ENCODE results near the gene CSPG4. TPM values are rescaled to one million over a fixed set of nuclear protein-coding genes. Genes with fewer than 3 reads are reported as not detected.
A peak's percentile ranks its signal among the peaks of the same experiment; 100 is the strongest.

Gene CSPG4
- total and polyA plus RNA-seq, 2 donors (not counting 1 experiment from before 2014, with no cell fraction given), result 0.03 to 0.15 TPM

DNA sequence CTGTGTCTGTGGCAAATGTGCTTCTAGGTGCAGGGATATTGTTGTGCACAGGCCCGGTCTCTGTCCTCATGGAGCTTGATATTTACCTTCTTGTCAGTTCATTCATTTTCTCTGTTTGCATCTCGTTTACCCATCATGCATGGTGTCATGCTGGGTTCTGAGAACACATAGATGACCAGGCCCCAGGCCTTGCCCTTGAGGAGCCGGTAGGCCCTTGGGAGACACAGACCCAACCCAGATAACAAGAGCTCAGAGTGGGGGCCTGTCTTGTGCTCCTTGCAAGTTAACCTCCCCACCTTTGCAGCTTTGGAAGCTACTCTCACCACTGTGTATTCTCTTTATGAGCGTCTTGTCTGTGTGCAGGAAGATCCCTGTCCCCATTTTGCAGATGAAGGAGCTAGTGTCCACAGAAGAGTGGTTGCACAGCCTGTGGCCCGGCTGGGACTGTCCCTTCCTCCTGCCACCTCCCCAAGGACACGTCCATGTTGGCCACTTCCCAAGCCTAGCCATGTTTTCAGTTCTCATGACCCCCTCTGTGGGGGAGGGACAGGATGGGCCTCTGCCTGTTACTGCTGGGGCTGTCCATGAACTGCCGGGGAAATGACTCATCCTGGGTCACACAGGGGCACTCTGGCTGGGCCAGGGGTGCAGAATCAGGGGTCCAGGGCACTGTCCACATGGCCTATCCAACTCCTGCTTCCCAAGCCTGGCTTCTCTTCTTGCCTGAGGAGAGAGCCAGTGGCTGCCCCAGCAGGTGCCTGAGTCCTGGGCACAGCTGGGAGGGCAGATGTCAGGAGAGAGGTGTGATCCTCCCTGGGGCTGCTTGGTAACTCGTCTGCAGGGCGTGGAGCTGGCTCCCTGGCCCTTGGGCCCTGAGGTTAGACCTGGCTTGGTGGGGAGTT is 61.5 kb downstream of the CSPG4 start:
- DNase-seq (no peak), ATAC-seq (ENCODE audit: low read depth) (no peak)
- Histone ChIP-seq H3K4me3 (ENCODE audit: control extremely low read depth in 1 of 5, extremely low read depth in 1 of 5, insufficient read depth in 1 of 5, low read depth in 2 of 5, low read length in 4 of 5) (no peak overlapping the region), H3K9me3 (ENCODE audit: control extremely low read depth in 1 of 3, control insufficient read depth in 2 of 3, insufficient read depth in 1 of 3, low read length in 2 of 3) (peaks cover 0 to 4% (median 0%) of the 10 kb centered on the region in 3 donors), H3K36me3 (replicated peaks in 1 of 2; ENCODE audit: control extremely low read depth in 1 of 2, control insufficient read depth in 1 of 2, extremely low read depth in 1 of 2, insufficient read depth in 2 of 2, low read length in 1 of 2) (no peaks in the 10 kb centered on the region), H4K20me1 (ENCODE audit: control insufficient read depth, insufficient read depth, low read length, poor library complexity, severe bottlenecking) (no peaks in the 10 kb centered on the region), H3K27me3 (replicated peaks in 1 of 4; ENCODE audit: control extremely low read depth in 1 of 4, control insufficient read depth in 3 of 4, insufficient read depth in 4 of 4, low read length in 3 of 4) (peaks cover 0 to 26% (median 11%) of the 10 kb centered on the region in 4 experiments), H3K79me2 (ENCODE audit: control insufficient read depth, insufficient read depth, low read length) (no peaks in the 10 kb centered on the region), H2AFZ (ENCODE audit: insufficient read depth, low read depth, low read length, poor library complexity, severe bottlenecking) (no peak overlapping the region), H3K4me1 (ENCODE audit: control insufficient read depth in 2 of 2, insufficient read depth in 2 of 2, low read length in 2 of 2) (peaks cover 15 to 17% of the 10 kb centered on the region in 2 donors), H3K4me2 (replicated peaks; ENCODE audit: low read depth, low read length, poor library complexity, severe bottlenecking) (no peak overlapping the region), H3K9ac (ENCODE audit: low read length) (no peak overlapping the region), H3K27ac (ENCODE audit: low read length in 2 of 2) (no peak overlapping the region)
- ChIA-PET CTCF (no interaction called here), POLR2A (no interaction called here)
- intact Hi-C loops (cut with micrococcal nuclease), result no loop called here
- Mint-ChIP-seq H3K4me1 (peaks cover 13% of the 10 kb centered on the region), H3K27ac (no peak overlapping the region), H3K4me3 (no peak overlapping the region), H3K9me3 (ENCODE audit: insufficient read depth) (no peaks in the 10 kb centered on the region), H3K27me3 (peaks cover 16% of the 10 kb centered on the region)
- no peak for TF ChIP-seq EZH2 (IDR thresholded peaks at IDR 0.05; ENCODE audit: borderline replicate concordance, insufficient read depth, low read depth, low read length, poor library complexity, severe bottlenecking)
- TF ChIP-seq, protein P1, sequence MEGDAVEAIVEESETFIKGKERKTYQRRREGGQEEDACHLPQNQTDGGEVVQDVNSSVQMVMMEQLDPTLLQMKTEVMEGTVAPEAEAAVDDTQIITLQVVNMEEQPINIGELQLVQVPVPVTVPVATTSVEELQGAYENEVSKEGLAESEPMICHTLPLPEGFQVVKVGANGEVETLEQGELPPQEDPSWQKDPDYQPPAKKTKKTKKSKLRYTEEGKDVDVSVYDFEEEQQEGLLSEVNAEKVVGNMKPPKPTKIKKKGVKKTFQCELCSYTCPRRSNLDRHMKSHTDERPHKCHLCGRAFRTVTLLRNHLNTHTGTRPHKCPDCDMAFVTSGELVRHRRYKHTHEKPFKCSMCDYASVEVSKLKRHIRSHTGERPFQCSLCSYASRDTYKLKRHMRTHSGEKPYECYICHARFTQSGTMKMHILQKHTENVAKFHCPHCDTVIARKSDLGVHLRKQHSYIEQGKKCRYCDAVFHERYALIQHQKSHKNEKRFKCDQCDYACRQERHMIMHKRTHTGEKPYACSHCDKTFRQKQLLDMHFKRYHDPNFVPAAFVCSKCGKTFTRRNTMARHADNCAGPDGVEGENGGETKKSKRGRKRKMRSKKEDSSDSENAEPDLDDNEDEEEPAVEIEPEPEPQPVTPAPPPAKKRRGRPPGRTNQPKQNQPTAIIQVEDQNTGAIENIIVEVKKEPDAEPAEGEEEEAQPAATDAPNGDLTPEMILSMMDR (IDR thresholded peaks at IDR 0.05), result no peak
- 89% methylated on average over 7 of the region's 9 CpGs for WGBS (ENCODE audit: insufficient coverage)

DNA sequence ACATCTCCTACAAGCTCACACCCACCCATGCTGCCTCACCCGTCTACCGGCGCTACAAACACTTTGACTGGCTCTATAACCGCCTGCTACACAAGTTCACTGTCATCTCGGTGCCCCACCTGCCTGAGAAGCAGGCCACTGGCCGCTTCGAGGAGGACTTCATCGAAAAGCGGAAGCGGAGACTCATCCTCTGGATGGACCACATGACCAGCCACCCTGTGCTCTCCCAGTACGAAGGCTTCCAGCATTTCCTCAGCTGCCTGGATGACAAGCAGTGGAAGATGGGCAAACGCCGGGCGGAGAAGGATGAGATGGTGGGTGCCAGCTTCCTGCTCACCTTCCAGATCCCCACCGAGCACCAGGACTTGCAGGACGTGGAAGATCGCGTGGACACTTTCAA is 62.8 kb downstream of the CSPG4 start:
- Mint-ChIP-seq H3K4me3 (peak overlapping the region; percentile 89), H3K27me3 (peaks cover 14% of the 10 kb centered on the region), H3K27ac (no peak overlapping the region), H3K9me3 (ENCODE audit: insufficient read depth) (no peaks in the 10 kb centered on the region), H3K4me1 (peaks cover 13% of the 10 kb centered on the region)
- no peak for DNase-seq
- H4K20me1 ChIP-seq (ENCODE audit: control insufficient read depth, insufficient read depth, low read length, poor library complexity, severe bottlenecking), result no peaks in the 10 kb centered on the region
- ATAC-seq (ENCODE audit: low read depth), result no peak
- TF ChIP-seq, protein P1 (IDR thresholded peaks at IDR 0.05), result no peak
- no peak for TF ChIP-seq EZH2 (IDR thresholded peaks at IDR 0.05; ENCODE audit: borderline replicate concordance, insufficient read depth, low read depth, low read length, poor library complexity, severe bottlenecking)
- no peak overlapping the region for H3K4me3 ChIP-seq (ENCODE audit: control extremely low read depth in 1 of 5, extremely low read depth in 1 of 5, insufficient read depth in 1 of 5, low read depth in 2 of 5, low read length in 4 of 5)
- no peak overlapping the region for H3K9ac ChIP-seq (ENCODE audit: low read length)
- H3K36me3 ChIP-seq (replicated peaks in 1 of 2; ENCODE audit: control extremely low read depth in 1 of 2, control insufficient read depth in 1 of 2, extremely low read depth in 1 of 2, insufficient read depth in 2 of 2, low read length in 1 of 2), result no peaks in the 10 kb centered on the region
- no peak overlapping the region for H2AFZ ChIP-seq (ENCODE audit: insufficient read depth, low read depth, low read length, poor library complexity, severe bottlenecking)
- peaks cover 0 to 4% (median 0%) of the 10 kb centered on the region in 3 donors for H3K9me3 ChIP-seq (ENCODE audit: control extremely low read depth in 1 of 3, control insufficient read depth in 2 of 3, insufficient read depth in 1 of 3, low read length in 2 of 3)
- H3K27ac ChIP-seq (ENCODE audit: low read length in 2 of 2), result no peak overlapping the region
- WGBS (ENCODE audit: insufficient coverage), result 96% methylated on average over 18 of the region's 18 CpGs
- intact Hi-C loops (cut with micrococcal nuclease), result loop anchor here (10.0 kb wide), 1 partner anchor 625 kb away; the partner anchor contains the start of gene PPCDC
- H3K4me2 ChIP-seq (replicated peaks; ENCODE audit: low read depth, low read length, poor library complexity, severe bottlenecking), result no peak overlapping the region
- no peaks in the 10 kb centered on the region for H3K79me2 ChIP-seq (ENCODE audit: control insufficient read depth, insufficient read depth, low read length)
- H3K4me1 ChIP-seq (ENCODE audit: control insufficient read depth in 2 of 2, insufficient read depth in 2 of 2, low read length in 2 of 2), result peaks cover 15 to 17% of the 10 kb centered on the region in 2 donors
- ChIA-PET POLR2A (no interaction called here), CTCF (interaction anchor here (1.4 kb wide), 1 partner anchor 10 kb away, joined by 3 read pairs; the partner anchor contains the start of gene IMP3)
- peaks cover 0 to 28% (median 11%) of the 10 kb centered on the region in 4 experiments for H3K27me3 ChIP-seq (replicated peaks in 1 of 4; ENCODE audit: control extremely low read depth in 1 of 4, control insufficient read depth in 3 of 4, insufficient read depth in 4 of 4, low read length in 3 of 4)
